K562 (cell line): ENCODE measurements around the gene CTF1. TPM values are rescaled to one million over a fixed set of nuclear protein-coding genes. Genes with fewer than 3 reads are reported as not detected.

Source experiments
- ARID4B ChIP-seq: sonication (generic); formaldehyde crosslinking; IDR thresholded peaks from 2 replicates; pipeline ENCODE4 v1.8.0; 2022; ENCODE audit warnings: mild to moderate bottlenecking, missing genetic modification reagents
- BCLAF1 ChIP-seq, 2 experiments: fragments of 450-650 bp in 1 of 2; IDR thresholded peaks; 2 replicates each; pipeline ENCODE4 v1.6.1; 2011 to 2017; ENCODE audit warnings: low read depth in 2 of 2, antibody characterized with exemption in 1 of 2, borderline replicate concordance in 1 of 2, low read length in 1 of 2, mild to moderate bottlenecking in 1 of 2, mixed read lengths in 1 of 2; ENCODE audit not compliant: control insufficient read depth in 1 of 2
- CCNT2 ChIP-seq: IDR thresholded peaks from 2 replicates; pipeline ENCODE4 v1.6.1; 2011; ENCODE audit warnings: borderline replicate concordance, low read depth, mild to moderate bottlenecking, moderate library complexity, mixed read lengths, low read length; ENCODE audit not compliant: insufficient read length; ENCODE audit errors: extremely low read depth
- CREB3 ChIP-seq: fragments of 450-650 bp; conservative IDR thresholded peaks from 2 replicates; pipeline ENCODE4 v1.6.1; 2016; ENCODE audit warnings: missing genetic modification characterization, low read depth, mild to moderate bottlenecking, missing compliant biosample characterization, moderate library complexity
- EWSR1 ChIP-seq: fragments of 450-650 bp; IDR thresholded peaks from 2 replicates; pipeline ENCODE4 v1.6.1; 2018; ENCODE audit warnings: borderline replicate concordance, mild to moderate bottlenecking, low read depth, moderate library complexity; ENCODE audit not compliant: partially characterized antibody
- HDAC2 ChIP-seq: fragments of 450-650 bp; IDR thresholded peaks from 2 replicates; pipeline ENCODE4 v1.6.1; 2016; ENCODE audit warnings: mild to moderate bottlenecking
- KLF6 ChIP-seq: fragments of 250-450 bp; sonication (Bioruptor Pico); IDR thresholded peaks from 2 replicates; pipeline ENCODE4 v1.4.0; 2020; ENCODE audit warnings: mild to moderate bottlenecking, moderate library complexity, borderline replicate concordance
- MCM2 ChIP-seq: fragments of 450-650 bp; IDR thresholded peaks from 2 replicates; pipeline ENCODE4 v1.6.1; 2017; ENCODE audit warnings: low read depth, mild to moderate bottlenecking
- TCF3 ChIP-seq: sonication (generic); formaldehyde crosslinking; IDR thresholded peaks from 2 replicates; pipeline ENCODE4 v1.4.0; 2020; ENCODE audit warnings: mild to moderate bottlenecking, missing genetic modification reagents
- TSC22D4 ChIP-seq: fragments of 450-650 bp; IDR thresholded peaks from 2 replicates; pipeline ENCODE4 v1.6.1; 2016; ENCODE audit warnings: missing genetic modification characterization, missing biosample characterization, control low read depth
- U2AF2 ChIP-seq: fragments of 200-400 bp; formaldehyde crosslinking; optimal IDR thresholded peaks from 2 replicates; pipeline ENCODE3; 2017; ENCODE audit warnings: low read depth, mild to moderate bottlenecking, low read length
- ZBTB1 ChIP-seq: sonication (generic); formaldehyde crosslinking; IDR thresholded peaks from 2 replicates; pipeline ENCODE4 v1.8.1; 2023; ENCODE audit warnings: missing genetic modification reagents, low read depth, mild to moderate bottlenecking, borderline replicate concordance
- ZKSCAN3 ChIP-seq: fragments of 250-450 bp; sonication (Bioruptor Pico); IDR thresholded peaks from 2 replicates; pipeline ENCODE4 v1.4.0; 2020
- ZNF75A ChIP-seq: fragments of 450-650 bp; formaldehyde crosslinking; IDR thresholded peaks from 2 replicates; pipeline ENCODE4 v1.4.0; 2020; ENCODE audit warnings: mild to moderate bottlenecking
- ZNF79 ChIP-seq: fragments of 250-450 bp; sonication (Bioruptor Pico); IDR thresholded peaks from 2 replicates; pipeline ENCODE4 v1.4.0; 2020; ENCODE audit warnings: low read depth, mild to moderate bottlenecking, moderate library complexity
- polyA plus RNA-seq, 8 experiments: library from polyadenylated mRNA; depleted of rRNA in 4 of 8; stranded (reverse) in 5 of 8; unstranded in 3 of 8; fragments of >200 nt; fragmentation: Nextera tagmentation in 2 of 8; fragmentation: Illumina TruSeq in 1 of 8; extraction: Ambion mirVana in 2 of 8; extraction: Trizol in 1 of 8; gene quantifications; 2 replicates each; pipeline versions ENCODE4 v1.2.1 to v1.2.3, GENCODE V29; 2011 to 2014; ENCODE audit warnings: inconsistent platforms in 1 of 8, missing spikeins in 1 of 8
- total RNA-seq, 7 experiments: library from RNA; depleted of rRNA in 6 of 7; stranded (reverse); fragments of >200 nt in 6 of 7; fragmentation: Illumina TruSeq in 2 of 7; extraction: Trizol in 2 of 7; gene quantifications; 2 replicates each; pipeline versions ENCODE4 v1.2.1 to v1.2.3, GENCODE V29; 2011 to 2021; ENCODE audit warnings: low replicate concordance in 1 of 7

The CTF1 gene
- total and polyA plus RNA-seq, 9 of the 15 experiments (the other 6 are each of a cell fraction or from before 2014, with no cell fraction given): 0.24 to 2.5 (median 0.44) TPM

- TF ChIP-seq BCLAF1 (IDR thresholded peaks at IDR 0.05; ENCODE audit: borderline replicate concordance in 1 of 2, control insufficient read depth in 1 of 2, low read depth in 2 of 2, low read length in 1 of 2) (no peak), ARID4B (CRISPR knock-in tag) (0 out of 2 replicates have a peak, but pooled peaks have one; percentile 31), CCNT2 (no peak), EWSR1 (no peak), MCM2 (no peak), HDAC2 (no peak), U2AF2 (no peak), TSC22D4 (tag) (no peak), ZNF75A (CRISPR knock-in tag) (no peak), ZBTB1 (CRISPR knock-in tag) (no peak), ZKSCAN3 (CRISPR knock-in tag) (no peak), ZNF79 (CRISPR knock-in tag) (no peak), TCF3 (CRISPR knock-in tag) (no peak), CREB3 (tag) (no peak), KLF6 (CRISPR knock-in tag) (no peak)
Measured at GRCh38 chr16:30934827-30935557, 38.6 kb downstream of the CTF1 start (continued).
